ENCODE measurements around the gene KCNK15.

- TF ChIP-seq CTCF (IDR thresholded peaks at IDR 0.05): no peak
- TF ChIP-seq POLR2A (IDR thresholded peaks at IDR 0.05): no peak
Measured at GRCh38 chr20:44739942-44740341, 5.7 kb upstream of the KCNK15 start.

Data from thyroid gland (tissue), 4 donors.